HepG2 (cell line): Measurements from ENCODE around the gene NCR1.
"Not testable (repeated sequence)": the region's sequence is repeated elsewhere in the genome, so short reads cannot be mapped to it uniquely, and the experiment has no call there.

Experiments
- CEBPB ChIP-seq: IDR thresholded peaks from 2 replicates; pipeline ENCODE4 v1.6.1; 2011; ENCODE audit warnings: low read depth, low read length, improper control_type of control experiment, borderline replicate concordance
- NCOA1 ChIP-seq: sonication (generic); formaldehyde crosslinking; IDR thresholded peaks from 2 replicates; pipeline ENCODE4 v1.9.0; 2021; ENCODE audit warnings: missing genetic modification reagents
- YY1 ChIP-seq: IDR thresholded peaks from 2 replicates; pipeline ENCODE4 v1.6.1; 2011; ENCODE audit warnings: low read length, low read depth, moderate library complexity, mild to moderate bottlenecking; ENCODE audit not compliant: insufficient read depth, insufficient replicate concordance
- ZFP62 ChIP-seq: sonication (generic); formaldehyde crosslinking; IDR thresholded peaks from 2 replicates; pipeline ENCODE4 v1.4.0; 2020; ENCODE audit warnings: missing genetic modification reagents
- ZNF83 ChIP-seq: sonication (generic); formaldehyde crosslinking; IDR thresholded peaks from 2 replicates; pipeline ENCODE4 v1.4.0; 2020; ENCODE audit warnings: missing genetic modification reagents, mild to moderate bottlenecking, borderline replicate concordance

GRCh38 chr19:54919646-54920563 lies 14.0 kb downstream of the NCR1 start:
- TF ChIP-seq ZFP62 (CRISPR knock-in tag); CEBPB; YY1; ZNF83 (CRISPR knock-in tag); NCOA1: not testable (repeated sequence)
